Fibroblast of lung (primary cell): ENCODE data around the gene FAAP24. TPM values are rescaled to one million over a fixed set of nuclear protein-coding genes. Genes with fewer than 3 reads are reported as not detected.
"Not testable (repeated sequence)": the region's sequence is repeated elsewhere in the genome, so short reads cannot be mapped to it uniquely, and the experiment has no call there.

Experiments
- DNase-seq, 2 donors: peaks; one replicate each; pipeline versions ENCODE4 v3.0.0 to v3.0.0-alpha.2; 2010; ENCODE audit warnings: low read depth in 2 of 2
- H2AFZ ChIP-seq: 2 replicates; pipeline ENCODE4 v1.5.1; 2012; ENCODE audit warnings: low read length, control low read depth, inconsistent platforms
- H3K27ac ChIP-seq: 2 replicates; pipeline ENCODE4 v1.5.1; 2011; ENCODE audit warnings: low read length, control low read depth; ENCODE audit not compliant: insufficient read depth
- H3K27me3 ChIP-seq: 2 replicates; pipeline ENCODE4 v1.5.1; 2011; ENCODE audit warnings: mild to moderate bottlenecking, low read length; ENCODE audit not compliant: control insufficient read depth, insufficient read depth
- H3K36me3 ChIP-seq: 2 replicates; pipeline ENCODE4 v1.5.1; 2011; ENCODE audit warnings: low read length; ENCODE audit not compliant: control insufficient read depth, insufficient read depth
- H3K4me1 ChIP-seq: 2 replicates; pipeline ENCODE4 v1.5.1; 2011; ENCODE audit warnings: low read length; ENCODE audit not compliant: control insufficient read depth, insufficient read depth; ENCODE audit errors: extremely low read depth
- H3K4me2 ChIP-seq: 2 replicates; pipeline ENCODE4 v1.5.1; 2011; ENCODE audit warnings: low read length, control low read depth; ENCODE audit not compliant: insufficient read depth; ENCODE audit errors: extremely low read depth
- H3K4me3 ChIP-seq, 4 experiments: fragments of 200-600 bp in 1 of 4; sonication (generic) in 1 of 4; replicated peaks in 1 of 4; 2 replicates each; pipeline ENCODE4 v1.5.1; 2011 to 2016; ENCODE audit warnings: low read length in 4 of 4, low read depth in 3 of 4, mild to moderate bottlenecking in 3 of 4, control low read depth in 2 of 4, inconsistent platforms in 1 of 4, mixed read lengths in 1 of 4; ENCODE audit not compliant: insufficient read depth in 1 of 4; ENCODE audit errors: control extremely low read depth in 1 of 4
- H3K79me2 ChIP-seq: 2 replicates; pipeline ENCODE4 v1.5.1; 2012; ENCODE audit warnings: mild to moderate bottlenecking, low read length, inconsistent platforms; ENCODE audit not compliant: control insufficient read depth, insufficient read depth
- H3K9ac ChIP-seq: 2 replicates; pipeline ENCODE4 v1.5.1; 2011; ENCODE audit warnings: mild to moderate bottlenecking, low read length, control low read depth; ENCODE audit not compliant: insufficient read depth
- H3K9me3 ChIP-seq: 2 replicates; pipeline ENCODE4 v1.5.1; 2012; ENCODE audit warnings: low read depth, low read length; ENCODE audit not compliant: control insufficient read depth, insufficient read depth
- H4K20me1 ChIP-seq: 2 replicates; pipeline ENCODE4 v1.5.1; 2011; ENCODE audit warnings: low read length; ENCODE audit not compliant: control insufficient read depth, insufficient read depth; ENCODE audit errors: extremely low read depth
- EZH2 ChIP-seq: IDR thresholded peaks from 2 replicates; pipeline ENCODE4 v1.5.1; 2012; ENCODE audit warnings: low read length, control low read depth, mild to moderate bottlenecking; ENCODE audit errors: missing control alignments
- polyA plus RNA-seq, 2 donors: library from polyadenylated mRNA; depleted of rRNA in 1 of 2; stranded (reverse) in 1 of 2; unstranded in 1 of 2; fragments of >200 nt; gene quantifications; 2 replicates each; pipeline ENCODE4 v1.2.1, GENCODE V29; 2011 to 2012; ENCODE audit warnings: missing spikeins in 1 of 2
- total RNA-seq: library from RNA; depleted of rRNA; stranded (reverse); fragments of >200 nt; gene quantifications from 2 replicates; pipeline ENCODE4 v1.2.1, GENCODE V29; 2014
- TF ChIP-seq, protein P1 (sequence below), 2 donors: IDR thresholded peaks in 1 of 2; conservative IDR thresholded peaks in 1 of 2; 1 replicate in 1 of 2; 2 replicates in 1 of 2; pipeline ENCODE4 v1.5.1; 2011 to 2012; ENCODE audit warnings: low read length in 2 of 2, control low read depth in 1 of 2, inconsistent platforms in 1 of 2, low read depth in 1 of 2, mild to moderate bottlenecking in 1 of 2

The FAAP24 gene
- total and polyA plus RNA-seq, 2 donors (not counting 1 experiment from before 2014, with no cell fraction given), result 2.3 to 3.0 TPM

DNA sequence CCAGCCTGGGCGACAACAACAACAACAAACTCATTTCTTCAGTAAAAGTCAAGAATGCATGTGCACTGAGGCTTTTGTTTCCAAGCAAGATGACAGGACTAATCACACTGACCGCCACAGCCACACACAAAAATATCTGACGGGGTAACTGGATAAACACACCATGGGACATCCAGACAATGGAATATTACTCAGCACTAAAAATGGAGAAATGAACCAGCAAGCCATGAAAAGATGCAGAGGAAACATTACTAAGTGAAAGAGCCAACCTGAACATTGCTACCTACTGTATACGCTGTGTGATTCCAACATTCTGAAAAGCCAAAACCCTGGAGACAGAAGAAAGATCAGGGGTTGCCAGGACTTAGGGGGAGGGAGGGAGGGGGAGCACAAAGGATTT is 36.7 kb downstream of the FAAP24 start:
- H3K9ac ChIP-seq, result no peak overlapping the region
- H3K79me2 ChIP-seq, result no peaks in the 10 kb centered on the region
- no peaks in the 10 kb centered on the region for H3K27me3 ChIP-seq
- DNase-seq, result no peak
- H4K20me1 ChIP-seq, result no peaks in the 10 kb centered on the region
- TF ChIP-seq, protein P1, sequence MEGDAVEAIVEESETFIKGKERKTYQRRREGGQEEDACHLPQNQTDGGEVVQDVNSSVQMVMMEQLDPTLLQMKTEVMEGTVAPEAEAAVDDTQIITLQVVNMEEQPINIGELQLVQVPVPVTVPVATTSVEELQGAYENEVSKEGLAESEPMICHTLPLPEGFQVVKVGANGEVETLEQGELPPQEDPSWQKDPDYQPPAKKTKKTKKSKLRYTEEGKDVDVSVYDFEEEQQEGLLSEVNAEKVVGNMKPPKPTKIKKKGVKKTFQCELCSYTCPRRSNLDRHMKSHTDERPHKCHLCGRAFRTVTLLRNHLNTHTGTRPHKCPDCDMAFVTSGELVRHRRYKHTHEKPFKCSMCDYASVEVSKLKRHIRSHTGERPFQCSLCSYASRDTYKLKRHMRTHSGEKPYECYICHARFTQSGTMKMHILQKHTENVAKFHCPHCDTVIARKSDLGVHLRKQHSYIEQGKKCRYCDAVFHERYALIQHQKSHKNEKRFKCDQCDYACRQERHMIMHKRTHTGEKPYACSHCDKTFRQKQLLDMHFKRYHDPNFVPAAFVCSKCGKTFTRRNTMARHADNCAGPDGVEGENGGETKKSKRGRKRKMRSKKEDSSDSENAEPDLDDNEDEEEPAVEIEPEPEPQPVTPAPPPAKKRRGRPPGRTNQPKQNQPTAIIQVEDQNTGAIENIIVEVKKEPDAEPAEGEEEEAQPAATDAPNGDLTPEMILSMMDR (conservative IDR thresholded peaks at IDR 0.05 in 1 of 2, IDR thresholded peaks at IDR 0.05 in 1 of 2; ENCODE audit: low read depth in 1 of 2, low read length in 2 of 2), result no peak
- no peak for TF ChIP-seq EZH2
- no peak overlapping the region for H2AFZ ChIP-seq
- no peak overlapping the region for H3K4me3 ChIP-seq
- H3K27ac ChIP-seq, result no peak overlapping the region
- no peaks in the 10 kb centered on the region for H3K4me1 ChIP-seq
- H3K9me3 ChIP-seq, result no peaks in the 10 kb centered on the region
- no peaks in the 10 kb centered on the region for H3K36me3 ChIP-seq
- H3K4me2 ChIP-seq, result no peak overlapping the region

GRCh38 chr19:33010891-33011290 is 38.8 kb downstream of the FAAP24 start:
- H3K4me2 ChIP-seq, H3K9me3 ChIP-seq, H2AFZ ChIP-seq, DNase-seq, H3K4me1 ChIP-seq, H3K27me3 ChIP-seq, H4K20me1 ChIP-seq, H3K4me3 ChIP-seq, H3K27ac ChIP-seq, H3K79me2 ChIP-seq, H3K36me3 ChIP-seq, H3K9ac ChIP-seq: not testable (repeated sequence)

DNA sequence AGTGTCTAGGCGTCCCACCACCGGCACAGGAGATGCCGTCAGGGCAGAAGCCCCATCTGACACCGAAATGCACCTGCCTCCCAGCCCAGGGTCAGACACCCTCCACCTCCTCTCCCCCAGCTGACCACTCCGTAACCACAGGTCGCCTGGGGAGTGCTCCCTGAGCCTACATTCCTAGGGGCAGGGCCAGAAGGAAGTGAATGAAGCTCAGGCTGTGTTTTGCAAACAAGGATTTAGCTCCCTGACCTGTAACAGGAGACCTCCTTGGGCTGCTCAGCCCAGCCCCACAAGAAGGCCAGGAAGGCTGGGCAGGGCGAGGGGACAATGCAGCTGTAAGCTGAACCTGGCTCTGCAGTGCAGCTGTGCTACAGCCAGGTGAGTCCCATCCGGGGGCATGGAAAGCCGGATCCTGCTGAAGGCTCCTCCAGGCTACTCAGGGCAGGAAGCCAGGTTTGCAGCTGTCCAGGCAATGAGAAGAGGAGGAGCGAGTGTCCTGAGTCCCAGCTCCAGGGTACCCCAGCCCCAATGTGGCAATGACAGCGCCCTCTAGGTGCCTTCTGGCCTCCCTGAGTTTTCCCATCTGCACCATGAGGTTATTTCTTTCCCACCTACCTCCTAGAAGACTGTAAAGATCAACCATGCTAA is 50.6 kb downstream of the FAAP24 start:
- no peak overlapping the region for H3K27ac ChIP-seq
- H3K9me3 ChIP-seq, result no peaks in the 10 kb centered on the region
- DNase-seq, result no peak
- H4K20me1 ChIP-seq, result no peaks in the 10 kb centered on the region
- H3K36me3 ChIP-seq, result no peaks in the 10 kb centered on the region
- no peaks in the 10 kb centered on the region for H3K79me2 ChIP-seq
- no peak overlapping the region for H3K9ac ChIP-seq
- H3K4me2 ChIP-seq, result no peak overlapping the region
- H3K4me3 ChIP-seq, result no peak overlapping the region
- H3K4me1 ChIP-seq, result no peaks in the 10 kb centered on the region
- H3K27me3 ChIP-seq, result no peaks in the 10 kb centered on the region
- no peak for TF ChIP-seq EZH2
- TF ChIP-seq, protein P1 (conservative IDR thresholded peaks at IDR 0.05 in 1 of 2, IDR thresholded peaks at IDR 0.05 in 1 of 2; ENCODE audit: low read depth in 1 of 2, low read length in 2 of 2), result no peak
- H2AFZ ChIP-seq, result no peak overlapping the region
